Calu3 (cell line): Measurements from ENCODE around the gene SLC35F4. TPM values are rescaled to one million over a fixed set of nuclear protein-coding genes. Genes with fewer than 3 reads are reported as not detected.

ENCODE experiments used
- BruUV-seq: library from RNA; stranded (reverse); fragments of 400-500 nt; replicated peaks from 2 replicates; lab custom pipeline; 2021; lab: Mats Ljungman, UMichigan
- CTCF ChIA-PET: fragments of 300-600 bp; sonication (Branson Sonifier 250); formaldehyde crosslinking; loops from one replicate; lab custom pipeline; 2022; ENCODE audit warnings: antibody characterized with exemption; lab: Charles Lee
- DNase-seq: peaks from one replicate; pipeline ENCODE4 v3.0.0; 2022
- H3K27ac Mint-ChIP-seq: one replicate; pipeline ENCODE4 v1.8.0; 2022; ENCODE audit warnings: mixed read lengths; ENCODE audit not compliant: unreplicated experiment
- H3K27me3 Mint-ChIP-seq: one replicate; pipeline ENCODE4 v1.8.0; 2022; ENCODE audit warnings: mixed read lengths; ENCODE audit not compliant: unreplicated experiment
- H3K36me3 Mint-ChIP-seq: one replicate; pipeline ENCODE4 v1.8.0; 2022; ENCODE audit warnings: mild to moderate bottlenecking, moderate library complexity, mixed read lengths; ENCODE audit not compliant: insufficient read depth, unreplicated experiment
- H3K4me1 Mint-ChIP-seq: one replicate; pipeline ENCODE4 v1.8.0; 2022; ENCODE audit warnings: mild to moderate bottlenecking, low read depth, mixed read lengths; ENCODE audit not compliant: unreplicated experiment
- H3K4me3 Mint-ChIP-seq: one replicate; pipeline ENCODE4 v1.8.0; 2022; ENCODE audit warnings: mild to moderate bottlenecking, low read depth, moderate library complexity, mixed read lengths; ENCODE audit not compliant: unreplicated experiment
- H3K9me3 Mint-ChIP-seq: one replicate; pipeline ENCODE4 v1.8.0; 2022; ENCODE audit warnings: low read depth, mixed read lengths; ENCODE audit not compliant: unreplicated experiment
- intact Hi-C: fragments of 100-400 bp; cut with micrococcal nuclease; formaldehyde crosslinking; loops from one replicate; pipeline ENCODE4 v1.10.0; 2022; ENCODE audit not compliant: unreplicated experiment
- total RNA-seq: library from RNA; stranded (reverse); gene quantifications from 2 replicates; pipeline ENCODE4 v1.2.3, GENCODE V29; 2022
- TF ChIP-seq, protein P1 (sequence below): fragments of 200-600 bp; IDR thresholded peaks from one replicate; pipeline ENCODE4 v1.8.0; 2022; ENCODE audit warnings: antibody characterized with exemption; ENCODE audit not compliant: unreplicated experiment

Gene SLC35F4
- total RNA-seq, 1 experiment from 2014 or later: not detected

DNA sequence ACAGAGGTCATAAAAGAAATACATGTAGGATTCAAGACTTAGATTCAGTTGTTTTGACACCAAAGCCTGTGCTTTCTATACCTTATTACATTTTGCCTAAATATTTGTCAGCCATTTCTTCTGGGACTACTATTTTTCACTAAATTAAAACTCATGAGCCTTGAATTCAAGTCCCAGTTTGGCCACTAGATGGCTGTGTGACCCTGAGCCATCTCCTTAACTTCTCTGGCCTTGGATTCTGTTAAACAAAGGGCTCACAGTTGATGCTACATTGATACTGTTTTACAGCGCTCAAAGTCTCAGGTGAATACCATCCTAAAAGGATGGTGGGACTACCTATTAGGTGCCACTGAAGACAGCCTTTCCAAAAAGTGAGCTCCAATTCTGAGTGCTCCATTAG lies 332.7 kb downstream of the SLC35F4 start:
- TF ChIP-seq, protein P1, sequence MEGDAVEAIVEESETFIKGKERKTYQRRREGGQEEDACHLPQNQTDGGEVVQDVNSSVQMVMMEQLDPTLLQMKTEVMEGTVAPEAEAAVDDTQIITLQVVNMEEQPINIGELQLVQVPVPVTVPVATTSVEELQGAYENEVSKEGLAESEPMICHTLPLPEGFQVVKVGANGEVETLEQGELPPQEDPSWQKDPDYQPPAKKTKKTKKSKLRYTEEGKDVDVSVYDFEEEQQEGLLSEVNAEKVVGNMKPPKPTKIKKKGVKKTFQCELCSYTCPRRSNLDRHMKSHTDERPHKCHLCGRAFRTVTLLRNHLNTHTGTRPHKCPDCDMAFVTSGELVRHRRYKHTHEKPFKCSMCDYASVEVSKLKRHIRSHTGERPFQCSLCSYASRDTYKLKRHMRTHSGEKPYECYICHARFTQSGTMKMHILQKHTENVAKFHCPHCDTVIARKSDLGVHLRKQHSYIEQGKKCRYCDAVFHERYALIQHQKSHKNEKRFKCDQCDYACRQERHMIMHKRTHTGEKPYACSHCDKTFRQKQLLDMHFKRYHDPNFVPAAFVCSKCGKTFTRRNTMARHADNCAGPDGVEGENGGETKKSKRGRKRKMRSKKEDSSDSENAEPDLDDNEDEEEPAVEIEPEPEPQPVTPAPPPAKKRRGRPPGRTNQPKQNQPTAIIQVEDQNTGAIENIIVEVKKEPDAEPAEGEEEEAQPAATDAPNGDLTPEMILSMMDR: peak; percentile 57
- intact Hi-C loops: loop anchor here (1.0 to 5.0 kb wide), 4 partner anchors 42 to 540 kb away; no protein-coding TSS in a partner anchor
- CTCF ChIA-PET: no interaction called here
- Mint-ChIP-seq H3K27me3 (no peaks in the 10 kb centered on the region), H3K4me1 (no peaks in the 10 kb centered on the region), H3K4me3 (no peak overlapping the region), H3K27ac (no peak overlapping the region), H3K9me3 (no peaks in the 10 kb centered on the region), H3K36me3 (no peaks in the 10 kb centered on the region)
- peak; percentile 28 for DNase-seq
- BruUV-seq: no TSS peak

DNA sequence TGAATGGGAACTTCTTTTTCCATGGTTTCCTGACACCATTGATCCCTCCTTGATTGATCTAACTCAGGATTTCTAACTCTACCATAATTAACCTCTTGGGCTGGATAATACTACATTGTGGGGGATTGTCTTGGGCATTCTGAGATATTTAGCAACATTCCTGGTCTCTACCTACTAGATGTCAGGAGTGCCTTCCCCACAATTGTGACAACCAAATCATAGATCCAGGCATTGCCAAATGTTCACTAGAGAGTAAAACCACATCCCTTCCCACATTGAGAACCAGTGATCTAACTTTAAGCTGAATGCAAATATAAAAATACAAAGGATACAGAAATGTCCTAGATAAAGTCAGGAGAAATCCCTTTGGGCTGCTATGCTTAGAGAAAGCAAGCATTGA lies 335.3 kb downstream of the SLC35F4 start:
- intact Hi-C loops: loop anchor here (5.0 kb wide), 1 partner anchor 342 kb away; no protein-coding TSS in a partner anchor
- TF ChIP-seq, protein P1: no peak
- Mint-ChIP-seq H3K27ac (no peak overlapping the region), H3K4me3 (no peak overlapping the region), H3K27me3 (no peaks in the 10 kb centered on the region), H3K9me3 (no peaks in the 10 kb centered on the region), H3K36me3 (no peaks in the 10 kb centered on the region), H3K4me1 (no peaks in the 10 kb centered on the region)
- DNase-seq: no peak
- BruUV-seq: no TSS peak
- CTCF ChIA-PET: no interaction called here

DNA sequence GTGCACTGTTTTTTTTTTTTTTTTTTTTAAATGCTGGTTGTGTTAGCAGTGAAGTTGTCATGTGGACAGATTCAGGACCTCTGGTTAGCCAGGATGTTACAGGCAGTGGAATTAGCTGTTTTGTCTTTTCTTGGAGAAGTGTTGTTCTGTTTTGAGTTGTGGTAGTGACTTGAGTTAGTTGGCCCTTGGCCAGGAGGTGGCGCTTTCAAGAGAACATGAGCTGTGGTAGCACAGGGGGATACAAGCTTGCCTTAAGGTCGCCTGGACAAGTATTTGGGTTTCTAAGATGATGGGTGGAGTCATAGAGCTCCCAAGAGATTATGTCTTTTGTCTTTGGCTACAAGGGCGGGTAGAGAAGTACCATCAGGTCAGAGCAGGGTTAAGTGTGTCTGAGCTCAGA lies 338.9 kb downstream of the SLC35F4 start:
- CTCF ChIA-PET: interaction anchor here (0.7 kb wide), 1 partner anchor 448 kb away, joined by 3 read pairs; no protein-coding TSS in a partner anchor
- H3K4me3 Mint-ChIP-seq: no peak overlapping the region
- H3K4me1 Mint-ChIP-seq: no peaks in the 10 kb centered on the region
- no peak for DNase-seq
- no peaks in the 10 kb centered on the region for H3K36me3 Mint-ChIP-seq
- no peaks in the 10 kb centered on the region for H3K27me3 Mint-ChIP-seq
- TF ChIP-seq, protein P1: no peak
- no peaks in the 10 kb centered on the region for H3K9me3 Mint-ChIP-seq
- no peak overlapping the region for H3K27ac Mint-ChIP-seq
- no TSS peak for BruUV-seq
- intact Hi-C loops: no loop called here

DNA sequence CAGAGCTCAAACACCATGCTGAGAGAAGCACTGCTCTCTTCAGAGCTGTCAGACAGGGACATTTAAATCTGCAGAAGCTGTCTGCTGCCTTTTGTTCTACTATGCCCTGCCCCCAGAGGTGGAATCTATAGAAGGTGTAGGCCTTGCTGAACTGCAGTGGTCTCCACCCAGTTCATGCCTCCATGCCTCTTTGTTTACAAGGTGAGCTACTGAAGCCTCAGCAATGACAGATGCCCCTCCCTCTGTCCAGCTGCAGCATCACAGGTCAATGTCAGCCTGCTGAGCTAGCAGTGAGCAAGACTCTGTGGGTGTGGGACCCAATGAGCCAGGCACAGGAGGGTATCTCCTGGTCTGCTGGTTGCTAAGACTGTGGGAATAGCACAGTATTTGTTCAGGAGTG lies 346.8 kb downstream of the SLC35F4 start:
- Mint-ChIP-seq H3K9me3 (peaks cover 2% of the 10 kb centered on the region), H3K27ac (no peak overlapping the region), H3K36me3 (no peaks in the 10 kb centered on the region), H3K27me3 (no peaks in the 10 kb centered on the region), H3K4me3 (no peak overlapping the region), H3K4me1 (no peaks in the 10 kb centered on the region)
- CTCF ChIA-PET: no interaction called here
- intact Hi-C loops: no loop called here
- TF ChIP-seq, protein P1: no peak
- no TSS peak for BruUV-seq
- no peak for DNase-seq
